Prostate gland (tissue), 2 donors: ENCODE data around the gene FAM168A. TPM values are rescaled to one million over a fixed set of nuclear protein-coding genes. Genes with fewer than 3 reads are reported as not detected.

ENCODE experiments used
- DNase-seq: peaks from one replicate; pipeline ENCODE4 v3.0.0-alpha.2; 2019; ENCODE audit warnings: low spot score
- H3K27ac ChIP-seq, 2 donors: fragments of 200-600 bp; sonication (generic); 2 replicates each; pipeline ENCODE4 v1.5.1; 2017 to 2019
- H3K27me3 ChIP-seq: fragments of 200-600 bp; sonication (generic); replicated peaks from 2 replicates; pipeline ENCODE4 v1.5.1; 2019; ENCODE audit not compliant: insufficient read depth
- H3K36me3 ChIP-seq, 2 donors: fragments of 200-600 bp; sonication (generic); 1 replicate in 1 of 2; 2 replicates in 1 of 2; pipeline versions ENCODE4 v1.5.1 to v1.8.1; 2017 to 2019
- H3K4me1 ChIP-seq: fragments of 200-600 bp; sonication (generic); replicated peaks from 2 replicates; pipeline ENCODE4 v1.5.1; 2019
- H3K4me3 ChIP-seq, 2 donors: fragments of 200-600 bp; sonication (generic); 2 replicates each; pipeline ENCODE4 v1.5.1; 2017 to 2019
- H3K9me3 ChIP-seq: fragments of 200-600 bp; sonication (generic); 2 replicates; pipeline ENCODE4 v1.5.1; 2017
- POLR2A ChIP-seq: fragments of 450-650 bp; IDR thresholded peaks from one replicate; pipeline ENCODE4 v1.6.1; 2016; ENCODE audit warnings: antibody characterized with exemption, mild to moderate bottlenecking
- POLR2AphosphoS5 ChIP-seq: sonication (generic); formaldehyde crosslinking; IDR thresholded peaks from one replicate; pipeline ENCODE4 v1.6.1; 2017; ENCODE audit warnings: antibody characterized with exemption
- WGBS: methylation state at CpG from one replicate; pipeline ENCODE4 v1.1.5; 2018; 5-methylcytosine and 5-hydroxymethylcytosine counted together
- intact Hi-C: fragments of 100-400 bp; cut with DNase I; formaldehyde crosslinking; loops from one replicate; pipeline ENCODE4 v1.14.2; 2022
- total RNA-seq, 2 donors: library from RNA; depleted of rRNA; stranded (reverse); fragments of >200 nt; gene quantifications; one replicate each; pipeline ENCODE4 v1.1.0, GENCODE V29; 2016
- TF ChIP-seq, protein P1 (sequence below), 4 experiments: fragments of 200-600 bp in 2 of 4; fragments of 450-650 bp in 2 of 4; sonication (generic) in 2 of 4; IDR thresholded peaks; 1 replicate in 3 of 4; 2 replicates in 1 of 4; pipeline ENCODE4 v1.5.1; 2016 to 2019; ENCODE audit warnings: antibody characterized with exemption in 4 of 4, mild to moderate bottlenecking in 2 of 4, moderate library complexity in 2 of 4

Gene FAM168A
- total RNA-seq, 2 donors from 2014 or later: 27.3 to 38.3 TPM

DNA sequence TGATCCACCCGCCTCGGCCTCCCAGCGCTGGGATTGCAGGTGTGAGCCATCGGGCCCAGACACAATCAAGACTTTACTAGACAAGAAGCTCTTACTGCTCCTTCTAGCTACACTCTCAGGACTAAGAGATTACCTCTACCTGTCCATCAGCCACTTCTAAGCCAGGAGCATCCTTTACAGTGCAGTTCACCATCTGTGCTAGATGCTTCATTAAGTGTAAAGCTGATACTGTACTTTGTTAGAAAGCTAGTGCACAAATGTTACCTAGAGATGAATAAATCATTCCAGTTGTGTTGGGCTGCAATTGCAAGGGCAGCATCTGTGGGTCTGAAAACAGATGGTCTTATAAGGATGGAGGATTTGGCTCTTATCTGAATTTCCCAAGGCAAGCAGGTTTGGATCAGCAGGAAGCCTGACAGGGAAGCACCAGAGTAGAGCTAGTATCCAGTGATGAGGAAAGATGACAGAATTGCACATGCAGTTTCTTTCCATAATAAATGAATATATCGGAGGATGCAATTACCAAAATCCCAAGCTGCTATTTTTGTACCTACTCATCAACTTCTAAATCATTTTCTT is 58.3 kb downstream of the FAM168A start:
- intact Hi-C loops: no loop called here
- H3K4me3 ChIP-seq: no peak overlapping the region
- H3K27ac ChIP-seq: no peak overlapping the region
- H3K36me3 ChIP-seq: no peaks in the 10 kb centered on the region
- DNase-seq: no peak
- H3K27me3 ChIP-seq: no peaks in the 10 kb centered on the region
- H3K9me3 ChIP-seq: no peaks in the 10 kb centered on the region
- WGBS: 94% methylated on average over 5 of the region's 5 CpGs
- TF ChIP-seq POLR2AphosphoS5: no peak
- TF ChIP-seq POLR2A: no peak
- TF ChIP-seq, protein P1, sequence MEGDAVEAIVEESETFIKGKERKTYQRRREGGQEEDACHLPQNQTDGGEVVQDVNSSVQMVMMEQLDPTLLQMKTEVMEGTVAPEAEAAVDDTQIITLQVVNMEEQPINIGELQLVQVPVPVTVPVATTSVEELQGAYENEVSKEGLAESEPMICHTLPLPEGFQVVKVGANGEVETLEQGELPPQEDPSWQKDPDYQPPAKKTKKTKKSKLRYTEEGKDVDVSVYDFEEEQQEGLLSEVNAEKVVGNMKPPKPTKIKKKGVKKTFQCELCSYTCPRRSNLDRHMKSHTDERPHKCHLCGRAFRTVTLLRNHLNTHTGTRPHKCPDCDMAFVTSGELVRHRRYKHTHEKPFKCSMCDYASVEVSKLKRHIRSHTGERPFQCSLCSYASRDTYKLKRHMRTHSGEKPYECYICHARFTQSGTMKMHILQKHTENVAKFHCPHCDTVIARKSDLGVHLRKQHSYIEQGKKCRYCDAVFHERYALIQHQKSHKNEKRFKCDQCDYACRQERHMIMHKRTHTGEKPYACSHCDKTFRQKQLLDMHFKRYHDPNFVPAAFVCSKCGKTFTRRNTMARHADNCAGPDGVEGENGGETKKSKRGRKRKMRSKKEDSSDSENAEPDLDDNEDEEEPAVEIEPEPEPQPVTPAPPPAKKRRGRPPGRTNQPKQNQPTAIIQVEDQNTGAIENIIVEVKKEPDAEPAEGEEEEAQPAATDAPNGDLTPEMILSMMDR (IDR thresholded peaks at IDR 0.05): no peak
- no peaks in the 10 kb centered on the region for H3K4me1 ChIP-seq

DNA sequence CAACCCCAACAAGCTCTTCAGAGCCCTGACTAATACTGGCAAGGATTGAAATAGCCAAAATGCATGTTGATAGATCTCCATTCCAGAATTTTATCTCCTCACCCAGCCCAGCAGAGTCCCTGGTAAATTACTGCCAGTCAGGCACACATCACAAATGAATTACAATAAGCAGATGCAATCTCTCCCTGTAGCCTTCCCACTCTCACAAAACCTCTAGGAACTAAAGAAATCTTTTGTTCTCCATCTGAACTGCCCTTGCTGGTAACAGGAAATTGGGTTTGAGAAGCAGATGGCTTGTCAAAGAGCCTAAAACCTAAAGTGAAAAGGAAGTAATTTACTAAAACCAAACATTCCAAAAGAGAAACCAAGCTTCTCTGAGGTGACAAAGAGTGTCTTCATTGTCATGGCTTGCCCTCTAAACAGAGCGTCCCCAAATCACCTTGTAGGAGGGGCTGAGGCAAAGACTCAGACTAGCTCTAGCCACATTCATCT is 59.5 kb downstream of the FAM168A start:
- Histone ChIP-seq H3K4me1 (no peaks in the 10 kb centered on the region), H3K36me3 (no peaks in the 10 kb centered on the region), H3K27ac (no peak overlapping the region), H3K9me3 (no peaks in the 10 kb centered on the region), H3K27me3 (no peaks in the 10 kb centered on the region), H3K4me3 (no peak overlapping the region)
- DNase-seq: no peak
- TF ChIP-seq POLR2AphosphoS5: no peak
- TF ChIP-seq POLR2A: no peak
- TF ChIP-seq, protein P1 (IDR thresholded peaks at IDR 0.05): no peak
- intact Hi-C loops: no loop called here
- 38% methylated on average over 1 of the region's 1 CpG for WGBS

DNA sequence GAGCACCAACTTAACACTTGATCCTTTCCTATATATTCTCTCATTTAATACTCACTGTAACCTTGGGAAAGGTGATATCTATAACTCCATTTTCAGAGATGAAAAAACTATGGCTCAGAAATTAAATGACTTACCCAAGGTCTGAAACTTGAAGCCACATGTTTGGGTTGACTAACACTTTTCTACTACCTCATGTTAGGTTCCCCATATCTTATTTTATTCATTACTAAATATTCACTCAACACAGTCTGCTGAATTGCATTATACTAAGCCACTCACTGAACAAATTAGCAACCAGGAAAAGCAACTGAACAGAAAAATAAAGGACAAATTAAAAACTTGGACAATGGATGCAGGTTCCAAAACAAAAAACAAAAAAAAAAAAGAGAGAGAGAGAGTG is 59.9 kb downstream of the FAM168A start:
- no peaks in the 10 kb centered on the region for H3K9me3 ChIP-seq
- H3K36me3 ChIP-seq: no peaks in the 10 kb centered on the region
- intact Hi-C loops: no loop called here
- no peaks in the 10 kb centered on the region for H3K27me3 ChIP-seq
- no peaks in the 10 kb centered on the region for H3K4me1 ChIP-seq
- H3K27ac ChIP-seq: no peak overlapping the region
- no peak for DNase-seq
- H3K4me3 ChIP-seq: no peak overlapping the region
- no peak for TF ChIP-seq POLR2A
- no peak for TF ChIP-seq POLR2AphosphoS5
- TF ChIP-seq, protein P1 (IDR thresholded peaks at IDR 0.05): no peak

DNA sequence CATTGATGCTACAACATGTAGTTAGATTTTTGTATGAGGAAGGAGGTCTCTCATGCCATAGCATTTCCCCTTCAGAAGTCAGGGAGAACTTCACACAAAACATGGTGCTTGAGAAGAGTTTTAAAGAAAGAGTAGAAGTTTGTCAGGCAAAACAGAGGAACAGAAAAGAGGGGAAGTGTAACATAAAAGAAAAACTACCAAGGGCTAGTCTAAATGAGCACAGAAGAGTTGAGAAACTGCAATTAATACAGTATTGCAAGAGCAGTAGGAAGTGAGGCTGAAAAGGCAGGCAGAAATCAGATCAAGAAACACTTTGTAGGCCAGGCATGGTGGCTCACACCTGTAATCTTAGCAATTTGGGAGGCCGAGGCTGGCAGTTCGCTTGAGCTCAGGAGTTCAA is 61.0 kb downstream of the FAM168A start:
- Histone ChIP-seq H3K36me3 (no peaks in the 10 kb centered on the region), H3K4me1 (peaks cover 5% of the 10 kb centered on the region), H3K4me3 (no peak overlapping the region), H3K9me3 (no peaks in the 10 kb centered on the region), H3K27me3 (no peaks in the 10 kb centered on the region), H3K27ac (no peak overlapping the region)
- no peak for DNase-seq
- TF ChIP-seq POLR2A (no peak), POLR2AphosphoS5 (no peak)
- TF ChIP-seq, protein P1 (IDR thresholded peaks at IDR 0.05): no peak
- intact Hi-C loops: no loop called here
- WGBS: 93% methylated on average over 2 of the region's 2 CpGs

DNA sequence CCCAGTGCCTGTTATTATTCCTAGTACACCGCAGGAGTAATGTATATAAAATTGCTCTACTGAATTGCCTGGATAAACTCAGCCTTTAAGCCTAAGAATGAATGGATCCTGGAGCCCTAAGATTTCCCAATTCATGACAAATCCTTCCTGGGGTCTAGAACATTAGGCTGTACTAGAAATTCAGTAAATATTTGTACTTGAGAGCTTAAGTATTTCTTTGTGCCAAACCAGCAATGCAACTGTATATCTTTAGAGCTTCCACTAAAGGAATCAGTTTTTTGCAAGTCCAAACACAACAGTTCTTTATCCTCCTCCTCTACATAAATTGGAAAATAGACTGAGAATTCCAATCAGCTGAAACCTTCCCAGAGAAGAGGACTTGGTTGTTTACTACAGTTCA is 65.6 kb downstream of the FAM168A start:
- 89% methylated on average over 1 of the region's 1 CpG for WGBS
- intact Hi-C loops: no loop called here

More for the DNA sequence above, 65.6 kb downstream of the FAM168A start:
- Histone ChIP-seq H3K9me3 (no peaks in the 10 kb centered on the region), H3K36me3 (no peaks in the 10 kb centered on the region), H3K27ac (no peak overlapping the region), H3K4me3 (no peak overlapping the region), H3K27me3 (no peaks in the 10 kb centered on the region), H3K4me1 (peaks cover 5% of the 10 kb centered on the region)
- TF ChIP-seq, protein P1 (IDR thresholded peaks at IDR 0.05): no peak
- TF ChIP-seq POLR2AphosphoS5 (no peak), POLR2A (no peak)
- no peak for DNase-seq
